H9 (cell line): ENCODE results near the gene METTL18. TPM values are rescaled to one million over a fixed set of nuclear protein-coding genes. Genes with fewer than 3 reads are reported as not detected.

Experiments used
- DNase-seq: peaks from one replicate; pipeline ENCODE4 v3.0.0-alpha.2; 2017
- H2AFZ ChIP-seq: one replicate; pipeline ENCODE4 v1.6.1; 2013; ENCODE audit warnings: mild to moderate bottlenecking, low read length, control low read depth, moderate library complexity
- H2AK5ac ChIP-seq: 2 replicates; pipeline ENCODE4 v1.6.1; 2013; ENCODE audit warnings: low read length, control low read depth, mixed read lengths; ENCODE audit not compliant: insufficient read length
- H2BK120ac ChIP-seq: one replicate; pipeline ENCODE4 v1.6.1; 2013; ENCODE audit warnings: low read depth, mild to moderate bottlenecking, low read length, control low read depth, inconsistent platforms; ENCODE audit not compliant: poor library complexity, severe bottlenecking
- H2BK12ac ChIP-seq: 2 replicates; pipeline ENCODE4 v1.6.1; 2013; ENCODE audit warnings: low read length, control low read depth, mixed read lengths, low read depth; ENCODE audit not compliant: insufficient read length
- H2BK15ac ChIP-seq: 2 replicates; pipeline ENCODE4 v1.6.1; 2013; ENCODE audit warnings: low read depth, low read length, control low read depth
- H2BK20ac ChIP-seq: one replicate; pipeline ENCODE4 v1.6.1; 2013; ENCODE audit warnings: low read depth, mild to moderate bottlenecking, low read length, control low read depth, inconsistent platforms; ENCODE audit not compliant: poor library complexity, severe bottlenecking
- H2BK5ac ChIP-seq: 2 replicates; pipeline ENCODE4 v1.6.1; 2013; ENCODE audit warnings: low read length, control low read depth, mixed read lengths; ENCODE audit not compliant: insufficient read length
- H3K14ac ChIP-seq: 2 replicates; pipeline ENCODE4 v1.6.1; 2013; ENCODE audit warnings: low read length, control low read depth; ENCODE audit not compliant: insufficient read depth
- H3K18ac ChIP-seq: 2 replicates; pipeline ENCODE4 v1.6.1; 2013; ENCODE audit warnings: low read depth, mild to moderate bottlenecking, mixed read lengths, low read length, control low read depth; ENCODE audit not compliant: insufficient read length
- H3K23ac ChIP-seq: 2 replicates; pipeline ENCODE4 v1.6.1; 2013; ENCODE audit warnings: low read length, control low read depth, mixed read lengths, low read depth; ENCODE audit not compliant: insufficient read length
- H3K23me2 ChIP-seq: 2 replicates; pipeline ENCODE4 v1.6.1; 2013; ENCODE audit warnings: low read depth, mild to moderate bottlenecking, mixed read lengths, low read length, control low read depth; ENCODE audit not compliant: insufficient read length, poor library complexity, severe bottlenecking
- H3K27ac ChIP-seq: 2 replicates; pipeline ENCODE4 v1.5.1; 2013; ENCODE audit warnings: low read length, control low read depth, mixed read lengths, low read depth; ENCODE audit not compliant: insufficient read length
- H3K27me3 ChIP-seq: 2 replicates; pipeline ENCODE4 v1.6.1; 2013; ENCODE audit warnings: low read length, control low read depth, inconsistent platforms; ENCODE audit not compliant: insufficient read depth
- H3K4ac ChIP-seq: 2 replicates; pipeline ENCODE4 v1.6.1; 2013; ENCODE audit warnings: low read depth, mild to moderate bottlenecking, control low read depth, inconsistent platforms, low read length, moderate library complexity
- H3K4me1 ChIP-seq: 2 replicates; pipeline ENCODE4 v1.6.1; 2013; ENCODE audit warnings: low read length, control low read depth, inconsistent platforms; ENCODE audit not compliant: insufficient read depth
- H3K4me2 ChIP-seq: 2 replicates; pipeline ENCODE4 v1.6.1; 2013; ENCODE audit warnings: low read length, control low read depth, mixed read lengths; ENCODE audit not compliant: insufficient read length, insufficient read depth
- H3K56ac ChIP-seq: 2 replicates; pipeline ENCODE4 v1.6.1; 2013; ENCODE audit warnings: low read depth, mild to moderate bottlenecking, mixed read lengths, low read length, control low read depth; ENCODE audit not compliant: insufficient read length
- H3K79me1 ChIP-seq: 2 replicates; pipeline ENCODE4 v1.6.1; 2013; ENCODE audit warnings: low read depth, mild to moderate bottlenecking, moderate library complexity, low read length, control low read depth, inconsistent platforms; ENCODE audit not compliant: insufficient read depth, poor library complexity, severe bottlenecking
- H3K79me2 ChIP-seq: 2 replicates; pipeline ENCODE4 v1.6.1; 2013; ENCODE audit warnings: low read length, control low read depth, inconsistent platforms; ENCODE audit not compliant: insufficient read depth
- H3K9ac ChIP-seq: 2 replicates; pipeline ENCODE4 v1.6.1; 2013; ENCODE audit warnings: low read length, control low read depth, mixed read lengths; ENCODE audit not compliant: insufficient read length; ENCODE audit errors: extremely low read depth
- H3K9me3 ChIP-seq: one replicate; pipeline ENCODE4 v1.6.1; 2013; ENCODE audit warnings: low read depth, low read length, inconsistent platforms; ENCODE audit not compliant: control insufficient read depth
- H3T11ph ChIP-seq: one replicate; pipeline ENCODE4 v1.6.1; 2013; ENCODE audit warnings: mild to moderate bottlenecking, low read length, control low read depth, inconsistent platforms
- H4K20me1 ChIP-seq: one replicate; pipeline ENCODE4 v1.6.1; 2013; ENCODE audit not compliant: control insufficient read depth, insufficient read length, insufficient read depth
- H4K5ac ChIP-seq: 2 replicates; pipeline ENCODE4 v1.6.1; 2013; ENCODE audit warnings: low read depth, mild to moderate bottlenecking, mixed read lengths, low read length, control low read depth; ENCODE audit not compliant: insufficient read length
- H4K8ac ChIP-seq: replicated peaks from 2 replicates; pipeline ENCODE4 v1.6.1; 2013; ENCODE audit warnings: low read length, control low read depth, mixed read lengths, low read depth; ENCODE audit not compliant: insufficient read length
- H4K91ac ChIP-seq: 2 replicates; pipeline ENCODE4 v1.6.1; 2013; ENCODE audit warnings: low read depth, mild to moderate bottlenecking, moderate library complexity, mixed read lengths, low read length, control low read depth; ENCODE audit not compliant: insufficient read length
- H3K27ac Mint-ChIP-seq, 3 experiments: 2 replicates in 2 of 3; 3 replicates in 1 of 3; pipeline ENCODE4 v1.8.0; 2020 to 2021; ENCODE audit warnings: mixed read lengths in 3 of 3, mild to moderate bottlenecking in 1 of 3, moderate library complexity in 1 of 3
- H3K27me3 Mint-ChIP-seq: 2 replicates; pipeline ENCODE4 v1.8.0; 2021; ENCODE audit warnings: low read depth, mild to moderate bottlenecking, moderate library complexity, mixed read lengths
- H3K36me3 Mint-ChIP-seq, 3 experiments: 2 replicates in 2 of 3; 3 replicates in 1 of 3; pipeline ENCODE4 v1.8.0; 2020 to 2021; ENCODE audit warnings: low read depth in 3 of 3, mixed read lengths in 3 of 3; ENCODE audit not compliant: insufficient read depth in 1 of 3
- H3K4me1 Mint-ChIP-seq, 2 experiments: 2 replicates each; pipeline ENCODE4 v1.8.0; 2020; ENCODE audit warnings: mixed read lengths in 2 of 2
- H3K4me3 Mint-ChIP-seq, 2 experiments: 2 replicates in 1 of 2; 3 replicates in 1 of 2; pipeline ENCODE4 v1.8.0; 2020 to 2021; ENCODE audit warnings: mild to moderate bottlenecking in 2 of 2, mixed read lengths in 2 of 2, moderate library complexity in 1 of 2
- H3K9me3 Mint-ChIP-seq, 2 experiments: 2 replicates in 1 of 2; 3 replicates in 1 of 2; pipeline ENCODE4 v1.8.0; 2020; ENCODE audit warnings: mild to moderate bottlenecking in 2 of 2, mixed read lengths in 2 of 2, moderate library complexity in 1 of 2
- WGBS: extraction: QIAGEN DNeasy Blood & Tissue Kit; methylation state at CpG from one replicate; pipeline ENCODE4 v1.1.7; 2013; ENCODE audit warnings: missing lambda C conversion rate, low lambda C conversion rate, mixed read lengths; ENCODE audit not compliant: insufficient read length; ENCODE audit errors: extremely low coverage; 5-methylcytosine and 5-hydroxymethylcytosine counted together
- total RNA-seq: library from RNA; stranded (reverse); gene quantifications from 2 replicates; pipeline ENCODE4 v1.2.1, GENCODE V29; 2021
- TF ChIP-seq, protein P1 (sequence below): fragments of 200-600 bp; sonication (generic); conservative IDR thresholded peaks from 3 replicates; pipeline ENCODE4 v1.8.0; 2021; ENCODE audit warnings: antibody characterized with exemption, mild to moderate bottlenecking

The METTL18 gene
- total RNA-seq, 1 experiment from 2014 or later, result 8.7 TPM

GRCh38 chr1:169834869-169835268 is 40.2 kb upstream of the METTL18 start:
- Histone ChIP-seq H3K56ac (no peak overlapping the region), H3K4me2 (no peak overlapping the region), H3K27me3 (no peaks in the 10 kb centered on the region), H3K23ac (no peak overlapping the region), H2BK15ac (no peak overlapping the region), H4K5ac (no peak overlapping the region), H2BK12ac (no peak overlapping the region), H2AFZ (no peak overlapping the region), H2BK5ac (no peak overlapping the region), H2BK20ac (no peak overlapping the region), H3K9ac (no peak overlapping the region), H3K23me2 (no peaks in the 10 kb centered on the region), H4K20me1 (no peaks in the 10 kb centered on the region), H3K18ac (no peak overlapping the region), H3K9me3 (no peaks in the 10 kb centered on the region), H4K8ac (no peak overlapping the region), H3K79me2 (no peaks in the 10 kb centered on the region), H3T11ph (no peak overlapping the region), H3K27ac (no peak overlapping the region), H3K4me1 (no peaks in the 10 kb centered on the region), H3K14ac (no peak overlapping the region), H2AK5ac (no peak overlapping the region), H4K91ac (no peak overlapping the region), H3K79me1 (no peaks in the 10 kb centered on the region), H2BK120ac (no peak overlapping the region), H3K4ac (no peak overlapping the region)
- H3K36me3 Mint-ChIP-seq, result peaks cover 38 to 64% (median 59%) of the 10 kb centered on the region in 3 experiments
- no peak overlapping the region for H3K27ac Mint-ChIP-seq
- H3K9me3 Mint-ChIP-seq, result peaks cover 0 to 5% of the 10 kb centered on the region in 2 experiments; a peak in 2 of 5 replicates
- WGBS, result no CpG with 5 or more reads among the region's 1 CpG
- no peaks in the 10 kb centered on the region for H3K4me1 Mint-ChIP-seq
- H3K27me3 Mint-ChIP-seq, result no peaks in the 10 kb centered on the region
- no peak overlapping the region for H3K4me3 Mint-ChIP-seq
- TF ChIP-seq, protein P1, sequence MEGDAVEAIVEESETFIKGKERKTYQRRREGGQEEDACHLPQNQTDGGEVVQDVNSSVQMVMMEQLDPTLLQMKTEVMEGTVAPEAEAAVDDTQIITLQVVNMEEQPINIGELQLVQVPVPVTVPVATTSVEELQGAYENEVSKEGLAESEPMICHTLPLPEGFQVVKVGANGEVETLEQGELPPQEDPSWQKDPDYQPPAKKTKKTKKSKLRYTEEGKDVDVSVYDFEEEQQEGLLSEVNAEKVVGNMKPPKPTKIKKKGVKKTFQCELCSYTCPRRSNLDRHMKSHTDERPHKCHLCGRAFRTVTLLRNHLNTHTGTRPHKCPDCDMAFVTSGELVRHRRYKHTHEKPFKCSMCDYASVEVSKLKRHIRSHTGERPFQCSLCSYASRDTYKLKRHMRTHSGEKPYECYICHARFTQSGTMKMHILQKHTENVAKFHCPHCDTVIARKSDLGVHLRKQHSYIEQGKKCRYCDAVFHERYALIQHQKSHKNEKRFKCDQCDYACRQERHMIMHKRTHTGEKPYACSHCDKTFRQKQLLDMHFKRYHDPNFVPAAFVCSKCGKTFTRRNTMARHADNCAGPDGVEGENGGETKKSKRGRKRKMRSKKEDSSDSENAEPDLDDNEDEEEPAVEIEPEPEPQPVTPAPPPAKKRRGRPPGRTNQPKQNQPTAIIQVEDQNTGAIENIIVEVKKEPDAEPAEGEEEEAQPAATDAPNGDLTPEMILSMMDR, result no peak
- DNase-seq, result no peak
